GM12872 (cell line): ENCODE measurements around the gene RUVBL2.

Experiments
- CTCF ChIP-seq: IDR thresholded peaks from 3 replicates; pipeline ENCODE4 v1.5.1; 2011; ENCODE audit warnings: low read depth, mild to moderate bottlenecking, low read length, moderate library complexity; ENCODE audit not compliant: insufficient read depth

The RUVBL2 gene

GRCh38 chr19:48986211-48986610, 7.5 kb upstream of the RUVBL2 start:
- TF ChIP-seq CTCF = no peak

GRCh38 chr19:48987323-48987722, 6.4 kb upstream of the RUVBL2 start:
- TF ChIP-seq CTCF = no peak

- TF ChIP-seq CTCF = no peak
Observed at GRCh38 chr19:48988286-48988685, 5.4 kb upstream of the RUVBL2 start.

GRCh38 chr19:48988860-48989259, 4.8 kb upstream of the RUVBL2 start:
- no peak for TF ChIP-seq CTCF

GRCh38 chr19:48989701-48990291, 3.9 kb upstream of the RUVBL2 start:
- no peak for TF ChIP-seq CTCF

- TF ChIP-seq CTCF = no peak
Observed at GRCh38 chr19:48990400-48990799, 3.3 kb upstream of the RUVBL2 start.

GRCh38 chr19:48991011-48991609, 2.6 kb upstream of the RUVBL2 start:
- no peak for TF ChIP-seq CTCF
